Keratinocyte (primary cell): ENCODE results near the gene BFSP1.

Source experiments
- EZH2 ChIP-seq: IDR thresholded peaks from one replicate; pipeline ENCODE4 v1.6.1; 2012; ENCODE audit warnings: inconsistent platforms, mild to moderate bottlenecking, low read length, moderate library complexity
- TF ChIP-seq, protein P1 (sequence below), 3 experiments: IDR thresholded peaks in 1 of 3; conservative IDR thresholded peaks in 1 of 3; optimal IDR thresholded peaks in 1 of 3; 2 replicates in 2 of 3; 3 replicates in 1 of 3; pipeline versions ENCODE3 to v1.5.1; 2011; ENCODE audit warnings: low read length in 3 of 3, mild to moderate bottlenecking in 3 of 3, moderate library complexity in 2 of 3, control low read depth in 1 of 3, inconsistent platforms in 1 of 3; ENCODE audit not compliant: insufficient read depth in 2 of 3; ENCODE audit errors: extremely low read depth in 1 of 3

DNA sequence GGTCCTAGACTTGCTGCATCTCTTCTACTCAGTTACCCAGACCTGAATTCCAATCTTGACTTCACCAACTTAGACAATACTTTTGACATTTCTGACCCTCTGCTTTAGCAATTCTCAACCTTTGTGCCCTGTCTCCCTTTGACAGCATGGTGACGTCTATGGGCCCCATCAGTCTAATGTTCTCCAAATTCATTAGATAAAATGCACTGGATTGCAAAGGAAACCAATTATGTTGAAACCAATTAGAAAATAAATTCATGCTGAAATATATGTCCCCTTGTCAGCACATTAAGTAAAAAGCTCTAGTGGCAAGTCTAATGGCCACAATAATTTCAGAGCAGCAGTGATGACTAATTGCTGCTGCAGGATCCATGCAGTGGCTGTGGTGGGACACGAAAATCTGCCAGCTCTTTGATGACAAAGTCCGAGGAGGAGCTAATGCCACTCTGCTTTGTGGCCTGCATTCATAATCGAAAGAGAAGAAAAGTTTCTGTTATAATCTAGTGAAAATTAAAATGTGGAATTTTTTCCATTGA, 64.0 kb downstream of the BFSP1 start:
- TF ChIP-seq, protein P1, sequence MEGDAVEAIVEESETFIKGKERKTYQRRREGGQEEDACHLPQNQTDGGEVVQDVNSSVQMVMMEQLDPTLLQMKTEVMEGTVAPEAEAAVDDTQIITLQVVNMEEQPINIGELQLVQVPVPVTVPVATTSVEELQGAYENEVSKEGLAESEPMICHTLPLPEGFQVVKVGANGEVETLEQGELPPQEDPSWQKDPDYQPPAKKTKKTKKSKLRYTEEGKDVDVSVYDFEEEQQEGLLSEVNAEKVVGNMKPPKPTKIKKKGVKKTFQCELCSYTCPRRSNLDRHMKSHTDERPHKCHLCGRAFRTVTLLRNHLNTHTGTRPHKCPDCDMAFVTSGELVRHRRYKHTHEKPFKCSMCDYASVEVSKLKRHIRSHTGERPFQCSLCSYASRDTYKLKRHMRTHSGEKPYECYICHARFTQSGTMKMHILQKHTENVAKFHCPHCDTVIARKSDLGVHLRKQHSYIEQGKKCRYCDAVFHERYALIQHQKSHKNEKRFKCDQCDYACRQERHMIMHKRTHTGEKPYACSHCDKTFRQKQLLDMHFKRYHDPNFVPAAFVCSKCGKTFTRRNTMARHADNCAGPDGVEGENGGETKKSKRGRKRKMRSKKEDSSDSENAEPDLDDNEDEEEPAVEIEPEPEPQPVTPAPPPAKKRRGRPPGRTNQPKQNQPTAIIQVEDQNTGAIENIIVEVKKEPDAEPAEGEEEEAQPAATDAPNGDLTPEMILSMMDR (optimal IDR thresholded peaks at IDR 0.05 in 1 of 3, IDR thresholded peaks at IDR 0.05 in 1 of 3, conservative IDR thresholded peaks at IDR 0.05 in 1 of 3; ENCODE audit: extremely low read depth in 1 of 3, insufficient read depth in 2 of 3, low read length in 3 of 3) = no peak
- TF ChIP-seq EZH2 = no peak
